Glutamatergic neuron (in vitro differentiated cells): ENCODE measurements around the gene CAMTA1. TPM values are rescaled to one million over a fixed set of nuclear protein-coding genes. Genes with fewer than 3 reads are reported as not detected.

Source experiments
- DNase-seq: peaks from one replicate; pipeline ENCODE4 v3.0.0; 2022
- H3K27ac Mint-ChIP-seq: one replicate; pipeline ENCODE4 v1.8.0; 2020; ENCODE audit warnings: mild to moderate bottlenecking, mixed read lengths, inconsistent platforms; ENCODE audit not compliant: unreplicated experiment
- H3K27me3 Mint-ChIP-seq: one replicate; pipeline ENCODE4 v1.8.0; 2020; ENCODE audit warnings: mild to moderate bottlenecking, moderate library complexity, mixed read lengths, inconsistent platforms; ENCODE audit not compliant: unreplicated experiment
- H3K36me3 Mint-ChIP-seq: one replicate; pipeline ENCODE4 v1.8.0; 2020; ENCODE audit warnings: mild to moderate bottlenecking, mixed read lengths, inconsistent platforms; ENCODE audit not compliant: unreplicated experiment
- H3K4me1 Mint-ChIP-seq: one replicate; pipeline ENCODE4 v1.8.0; 2020; ENCODE audit warnings: mild to moderate bottlenecking, low read depth, mixed read lengths, inconsistent platforms; ENCODE audit not compliant: unreplicated experiment
- H3K4me3 Mint-ChIP-seq: one replicate; pipeline ENCODE4 v1.8.0; 2020; ENCODE audit warnings: mild to moderate bottlenecking, mixed read lengths, inconsistent platforms; ENCODE audit not compliant: unreplicated experiment
- H3K9me3 Mint-ChIP-seq: one replicate; pipeline ENCODE4 v1.8.0; 2020; ENCODE audit warnings: mild to moderate bottlenecking, moderate library complexity, mixed read lengths, inconsistent platforms; ENCODE audit not compliant: unreplicated experiment
- CTCF ChIP-seq: fragments of 200-600 bp; sonication (generic); IDR thresholded peaks from one replicate; pipeline ENCODE4 v1.5.0; 2021; ENCODE audit not compliant: partially characterized antibody, unreplicated experiment
- total RNA-seq: library from RNA; stranded (reverse); fragmentation: NEBNext Ultra II Directional; extraction: Animal tissue kit (Norgen Biotek cat#: 25700); gene quantifications from one replicate; pipeline ENCODE4 v1.2.1, GENCODE V29; 2021; ENCODE audit not compliant: unreplicated experiment

The CAMTA1 gene
- total RNA-seq, 1 donor from 2014 or later: 77.2 TPM

GRCh38 chr1:7050751-7051665 lies 265.8 kb downstream of the CAMTA1 start:
- Mint-ChIP-seq H3K27ac (peak overlapping the region; percentile 12), H3K4me3 (no peak overlapping the region), H3K9me3 (peaks cover 4% of the 10 kb centered on the region), H3K4me1 (peaks cover 17% of the 10 kb centered on the region), H3K27me3 (peaks cover 17% of the 10 kb centered on the region), H3K36me3 (peaks cover 4% of the 10 kb centered on the region)
- DNase-seq: no peak
- TF ChIP-seq CTCF: no peak

GRCh38 chr1:7052701-7053100 lies 267.4 kb downstream of the CAMTA1 start:
- DNase-seq: no peak
- Mint-ChIP-seq H3K27me3 (peaks cover 16% of the 10 kb centered on the region), H3K9me3 (peaks cover 7% of the 10 kb centered on the region), H3K36me3 (no peaks in the 10 kb centered on the region), H3K27ac (no peak overlapping the region), H3K4me3 (no peak overlapping the region), H3K4me1 (peaks cover 16% of the 10 kb centered on the region)
- TF ChIP-seq CTCF: no peak

- Mint-ChIP-seq H3K27me3 (peaks cover 7% of the 10 kb centered on the region), H3K27ac (no peak overlapping the region), H3K36me3 (peaks cover 10% of the 10 kb centered on the region), H3K4me3 (no peak overlapping the region), H3K9me3 (peaks cover 10% of the 10 kb centered on the region), H3K4me1 (peaks cover 13% of the 10 kb centered on the region)
- DNase-seq: no peak
- no peak for TF ChIP-seq CTCF
Observed at GRCh38 chr1:7060745-7061144, 275.5 kb downstream of the CAMTA1 start.

GRCh38 chr1:7062346-7063061 lies 277.2 kb downstream of the CAMTA1 start:
- Mint-ChIP-seq H3K4me3 (no peak overlapping the region), H3K27me3 (peaks cover 6% of the 10 kb centered on the region), H3K27ac (no peak overlapping the region), H3K4me1 (peaks cover 13% of the 10 kb centered on the region), H3K36me3 (peaks cover 10% of the 10 kb centered on the region), H3K9me3 (peaks cover 5% of the 10 kb centered on the region)
- TF ChIP-seq CTCF: no peak
- no peak for DNase-seq
